PC-3 (cell line): ENCODE measurements around the gene PBOV1. TPM values are rescaled to one million over a fixed set of nuclear protein-coding genes. Genes with fewer than 3 reads are reported as not detected.

Experiments used
- ATAC-seq: fragments of 200-7000 bp; cut with Tn5 transposase; 2 replicates; pipeline ENCODE4 v1.9.1; 2020; ENCODE audit warnings: mild to moderate bottlenecking, moderate library complexity
- BruUV-seq: library from RNA; stranded (reverse); fragments of 400-500 nt; replicated peaks from 2 replicates; lab custom pipeline; 2021; lab: Mats Ljungman, UMichigan
- CTCF ChIA-PET: fragments of 300-600 bp; sonication (Branson Sonifier 250); formaldehyde crosslinking; loops from one replicate; lab custom pipeline; 2022; ENCODE audit warnings: antibody characterized with exemption; lab: Charles Lee
- POLR2A ChIA-PET: fragments of 300-600 bp; sonication (Branson Sonifier 250); formaldehyde crosslinking; loops from one replicate; lab custom pipeline; 2022; ENCODE audit warnings: antibody characterized with exemption; ENCODE audit not compliant: unreplicated experiment; lab: Charles Lee
- DNase-seq: peaks from one replicate; pipeline ENCODE4 v3.0.0-alpha.2; 2015
- H2AFZ ChIP-seq: fragments of 300-600 bp; sonication (generic); 2 replicates; pipeline ENCODE4 v1.6.0; 2016; ENCODE audit warnings: antibody characterized with exemption, low read length
- H3F3A ChIP-seq: fragments of 300-600 bp; sonication (generic); one replicate; pipeline ENCODE4 v1.6.0; 2017; ENCODE audit warnings: antibody characterized with exemption, low read length, control low read depth, mild to moderate bottlenecking; ENCODE audit not compliant: unreplicated experiment
- H3K27ac ChIP-seq: fragments of 300-600 bp; sonication (generic); 2 replicates; pipeline ENCODE4 v1.5.1; 2016; ENCODE audit warnings: mild to moderate bottlenecking, low read length
- H3K27me3 ChIP-seq: fragments of 300-600 bp; sonication (generic); 2 replicates; pipeline ENCODE4 v1.6.1; 2016; ENCODE audit warnings: low read length, mixed read lengths
- H3K36me3 ChIP-seq: fragments of 300-600 bp; sonication (generic); 2 replicates; pipeline ENCODE4 v1.6.1; 2016; ENCODE audit warnings: low read depth, mixed run types, low read length, mixed read lengths
- H3K4me1 ChIP-seq: fragments of 300-600 bp; sonication (generic); 2 replicates; pipeline ENCODE4 v1.5.1; 2016; ENCODE audit warnings: low read length; ENCODE audit not compliant: insufficient read depth
- H3K4me2 ChIP-seq: fragments of 300-600 bp; sonication (generic); 2 replicates; pipeline ENCODE4 v1.6.0; 2016; ENCODE audit warnings: low read length
- H3K4me3 ChIP-seq: fragments of 300-600 bp; sonication (generic); 2 replicates; pipeline ENCODE4 v1.5.1; 2016; ENCODE audit warnings: mild to moderate bottlenecking, low read length, mixed read lengths
- H3K79me2 ChIP-seq: fragments of 300-600 bp; sonication (generic); 2 replicates; pipeline ENCODE4 v1.6.1; 2017; ENCODE audit warnings: low read length, mixed read lengths
- H3K9ac ChIP-seq: fragments of 300-600 bp; sonication (generic); 2 replicates; pipeline ENCODE4 v1.6.0; 2016; ENCODE audit warnings: mild to moderate bottlenecking, low read length
- H3K9me2 ChIP-seq: fragments of 300-600 bp; sonication (generic); replicated peaks from 2 replicates; pipeline ENCODE4 v1.6.1; 2016; ENCODE audit warnings: mixed run types, low read length, mixed read lengths
- H3K9me3 ChIP-seq: fragments of 300-600 bp; sonication (generic); 2 replicates; pipeline ENCODE4 v1.6.1; 2016; ENCODE audit warnings: low read length, mixed read lengths
- H4K20me1 ChIP-seq: fragments of 300-600 bp; sonication (generic); 2 replicates; pipeline ENCODE4 v1.6.1; 2016; ENCODE audit warnings: low read length, mixed read lengths
- CTCF ChIP-seq: fragments of 300-600 bp; sonication (generic); conservative IDR thresholded peaks from 2 replicates; pipeline ENCODE4 v1.5.1; 2017; ENCODE audit warnings: antibody characterized with exemption, low read depth, mild to moderate bottlenecking, low read length
- EZH2 ChIP-seq: fragments of 300-600 bp; sonication (generic); IDR thresholded peaks from one replicate; pipeline ENCODE4 v1.6.1; 2017; ENCODE audit warnings: antibody characterized with exemption, mild to moderate bottlenecking, low read length; ENCODE audit not compliant: unreplicated experiment
- EZH2phosphoT487 ChIP-seq: fragments of 300-600 bp; sonication (generic); IDR thresholded peaks from 2 replicates; pipeline ENCODE4 v1.6.1; 2018; ENCODE audit warnings: mild to moderate bottlenecking, antibody characterized with exemption, low read length, borderline replicate concordance
- intact Hi-C: fragments of 100-400 bp; cut with micrococcal nuclease; formaldehyde crosslinking; loops from 2 replicates; pipeline ENCODE4 v1.9.0; 2023
- total RNA-seq: library from RNA; depleted of rRNA; stranded (reverse); fragments of >200 nt; gene quantifications from 2 replicates; pipeline ENCODE4 v1.2.3, GENCODE V29; 2014

The PBOV1 gene
- total RNA-seq, 1 experiment from 2014 or later = not detected

DNA sequence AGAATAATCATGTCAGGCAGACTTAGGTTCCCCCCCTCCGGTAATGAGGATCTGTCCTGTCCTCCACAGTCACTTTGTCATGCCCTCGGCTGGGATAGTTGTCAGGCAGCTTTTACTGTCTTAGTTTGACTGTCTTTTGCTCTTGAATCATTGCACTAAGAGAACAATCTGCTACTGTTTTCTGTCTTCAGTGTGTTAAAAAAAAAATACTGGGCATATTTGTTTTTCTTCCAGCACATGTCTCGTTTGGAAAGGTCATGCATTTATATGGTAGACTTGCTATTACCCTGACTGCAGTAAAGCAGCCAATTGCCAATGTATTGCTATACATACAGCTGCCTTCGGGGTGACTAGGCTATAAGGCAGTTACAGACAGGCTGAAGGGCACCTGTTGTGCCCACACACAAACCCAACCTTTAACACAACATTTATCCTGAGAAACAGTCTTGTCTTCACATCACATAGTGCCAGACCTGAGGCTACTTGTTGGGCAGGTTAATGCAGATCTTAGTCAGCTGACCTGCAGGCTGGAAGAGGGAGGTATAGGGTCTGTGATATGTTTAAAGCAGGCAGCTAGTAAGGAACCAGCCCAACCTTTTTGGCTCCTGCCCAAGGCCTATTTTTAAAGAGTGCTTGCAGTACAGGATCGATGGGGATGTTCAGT is 29.9 kb downstream of the PBOV1 start:
- Histone ChIP-seq H4K20me1 (no peaks in the 10 kb centered on the region), H3F3A (no peaks in the 10 kb centered on the region), H3K36me3 (no peaks in the 10 kb centered on the region), H3K4me3 (no peak overlapping the region), H3K9me3 (no peaks in the 10 kb centered on the region), H2AFZ (no peak overlapping the region), H3K4me2 (no peak overlapping the region), H3K79me2 (no peaks in the 10 kb centered on the region), H3K9ac (no peak overlapping the region), H3K27ac (no peak overlapping the region), H3K9me2 (no peaks in the 10 kb centered on the region), H3K27me3 (no peaks in the 10 kb centered on the region), H3K4me1 (0 out of 2 replicates have a peak, but pooled peaks cover 5% of the 10 kb centered on the region)
- BruUV-seq = no TSS peak
- DNase-seq = peak; percentile 24
- ChIA-PET POLR2A (no interaction called here), CTCF (no interaction called here)
- no peak; the same call in none of the 2 replicates for ATAC-seq
- intact Hi-C loops = no loop called here
- TF ChIP-seq CTCF (no peak), EZH2phosphoT487 (no peak), EZH2 (no peak)

GRCh38 chr6:138187156-138187555 is 31.1 kb downstream of the PBOV1 start:
- no TSS peak for BruUV-seq
- no peak for TF ChIP-seq EZH2
- TF ChIP-seq CTCF = no peak
- no peak for TF ChIP-seq EZH2phosphoT487
- ChIA-PET CTCF (no interaction called here), POLR2A (no interaction called here)
- no peaks in the 10 kb centered on the region for H4K20me1 ChIP-seq
- H3K27me3 ChIP-seq = no peaks in the 10 kb centered on the region
- DNase-seq = no peak
- H3K79me2 ChIP-seq = no peaks in the 10 kb centered on the region
- H3K36me3 ChIP-seq = no peaks in the 10 kb centered on the region
- H3K9me3 ChIP-seq = no peaks in the 10 kb centered on the region
- H3K27ac ChIP-seq = no peak overlapping the region
- no peak overlapping the region for H3K9ac ChIP-seq
- no peak overlapping the region for H2AFZ ChIP-seq
- no peak overlapping the region for H3K4me2 ChIP-seq
- no peaks in the 10 kb centered on the region for H3F3A ChIP-seq
- intact Hi-C loops = no loop called here
- ATAC-seq = no peak
- no peak overlapping the region for H3K4me3 ChIP-seq
- no peaks in the 10 kb centered on the region for H3K9me2 ChIP-seq
- H3K4me1 ChIP-seq = 0 out of 2 replicates have a peak, but pooled peaks cover 5% of the 10 kb centered on the region

DNA sequence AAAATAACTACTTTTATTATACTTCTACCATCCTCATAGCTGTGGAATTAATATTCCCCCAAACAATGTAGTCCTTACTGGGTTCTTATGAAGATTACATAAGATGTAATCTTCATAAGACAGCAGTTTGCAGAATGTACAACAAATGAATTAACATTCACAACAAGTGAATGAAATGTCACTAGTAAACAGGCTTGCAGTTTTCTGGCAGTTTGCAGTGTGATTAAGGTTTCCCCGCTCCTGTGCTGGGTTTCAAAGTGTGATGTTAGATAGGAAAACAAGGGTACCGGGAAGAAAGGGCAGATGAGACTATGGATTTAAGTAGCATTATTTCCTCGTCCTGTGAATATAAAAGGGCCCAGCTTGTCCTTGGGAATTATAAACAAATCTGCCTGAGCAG is 34.1 kb downstream of the PBOV1 start:
- no peak overlapping the region for H3K4me2 ChIP-seq
- no peaks in the 10 kb centered on the region for H3K27me3 ChIP-seq
- no peak overlapping the region for H2AFZ ChIP-seq
- H3K4me3 ChIP-seq = no peak overlapping the region
- ATAC-seq = no peak
- no peak for TF ChIP-seq CTCF
- TF ChIP-seq EZH2phosphoT487 = no peak
- TF ChIP-seq EZH2 = no peak
- H3K9ac ChIP-seq = no peak overlapping the region
- 0 out of 2 replicates have a peak, but pooled peaks cover 5% of the 10 kb centered on the region for H3K4me1 ChIP-seq
- no peaks in the 10 kb centered on the region for H3K9me2 ChIP-seq
- intact Hi-C loops = no loop called here
- H3K79me2 ChIP-seq = no peaks in the 10 kb centered on the region
- no peak overlapping the region for H3K27ac ChIP-seq
- no peaks in the 10 kb centered on the region for H3K36me3 ChIP-seq
- BruUV-seq = no TSS peak
- H3F3A ChIP-seq = no peaks in the 10 kb centered on the region
- H3K9me3 ChIP-seq = no peaks in the 10 kb centered on the region
- no peaks in the 10 kb centered on the region for H4K20me1 ChIP-seq
- ChIA-PET POLR2A (no interaction called here), CTCF (no interaction called here)
- no peak for DNase-seq
